ENCODE data around the gene SLC10A3.

DNA sequence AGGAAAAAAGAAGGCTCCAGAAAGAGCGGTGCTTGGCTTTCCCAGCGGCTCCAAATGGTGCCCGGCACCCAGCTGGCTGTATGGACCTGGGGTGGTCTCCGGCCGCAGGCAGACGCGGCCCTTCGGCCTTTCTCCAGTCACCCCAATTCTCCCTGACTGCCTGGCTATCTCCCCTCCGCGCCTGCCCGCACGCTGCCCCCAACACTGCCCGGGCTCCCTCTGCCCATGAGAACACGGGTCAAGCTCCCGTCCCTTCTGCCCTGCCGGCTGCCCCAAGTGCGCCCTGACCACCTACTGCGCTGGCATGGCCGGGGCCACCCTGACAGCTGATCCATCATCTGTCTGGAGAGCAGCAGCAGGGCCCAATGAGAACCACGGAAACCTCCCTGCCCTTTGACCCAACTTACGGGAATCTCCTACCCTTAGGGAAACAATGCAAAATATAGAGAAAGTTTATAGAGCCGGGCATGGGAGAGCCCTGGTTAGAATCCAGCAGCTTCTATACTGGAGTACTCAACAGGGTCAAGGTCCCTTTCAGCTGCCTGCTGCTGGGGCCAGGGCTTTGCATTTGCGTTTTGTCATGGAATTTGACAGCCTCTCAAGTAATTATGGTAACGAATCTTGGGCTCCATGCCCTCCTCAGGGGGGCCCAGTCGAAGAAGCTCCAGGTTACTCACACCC lies 26.8 kb upstream of the SLC10A3 start:
- no peak for TF ChIP-seq POLR2A (IDR thresholded peaks at IDR 0.05; ENCODE audit: low read depth, low read length)
- no peak for TF ChIP-seq POU2F2 (IDR thresholded peaks at IDR 0.05; ENCODE audit: low read depth, low read length)
- no peak for TF ChIP-seq POLR2AphosphoS5 (IDR thresholded peaks at IDR 0.05; ENCODE audit: low read depth, low read length)
- TF ChIP-seq SPI1 (IDR thresholded peaks at IDR 0.05; ENCODE audit: low read depth, low read length): no peak

Measured in GM12891 (cell line).